ENCODE measurements around the gene PEX6. TPM values are rescaled to one million over a fixed set of nuclear protein-coding genes. Genes with fewer than 3 reads are reported as not detected.

PEX6 gene
- total and polyA plus RNA-seq, 2 of the 13 experiments (the other 11 are each of a cell fraction or from before 2014, with no cell fraction given), result 5.1 to 6.7 TPM

DNA sequence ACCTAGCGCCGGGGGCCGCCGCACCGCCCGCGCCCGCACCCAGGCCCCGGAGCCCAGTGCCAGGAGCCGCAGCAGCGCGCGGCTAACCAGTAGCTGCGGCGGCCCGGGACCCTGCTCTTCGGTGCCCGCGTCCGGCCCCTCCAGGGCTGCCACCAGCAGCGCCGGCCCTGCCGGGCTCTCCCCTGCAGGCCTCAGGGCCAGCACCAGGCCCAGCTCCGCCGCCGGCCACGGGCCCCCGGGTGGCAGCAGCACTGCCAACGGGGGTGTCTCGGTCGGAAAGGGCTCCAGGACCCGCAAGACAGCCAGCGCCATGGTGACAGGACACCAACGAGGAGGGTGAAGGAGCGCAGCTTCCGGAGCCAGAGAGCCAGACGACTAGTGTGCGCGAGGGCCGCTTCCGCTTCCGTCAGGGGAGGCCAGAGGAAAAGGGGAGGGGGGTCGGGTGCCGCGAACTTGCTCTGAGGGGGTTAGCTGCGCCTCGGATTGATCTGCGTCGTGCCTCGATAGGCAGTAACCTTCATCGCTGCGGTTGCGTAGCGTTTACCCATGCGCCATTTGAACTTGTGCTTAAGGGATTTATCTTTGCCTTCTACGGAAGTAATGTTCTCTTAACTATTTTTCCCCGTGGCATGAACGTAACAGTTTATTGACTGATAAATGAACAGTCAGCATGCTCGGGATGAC, at the start of gene PEX6 (continued):
- TF ChIP-seq, protein P1, sequence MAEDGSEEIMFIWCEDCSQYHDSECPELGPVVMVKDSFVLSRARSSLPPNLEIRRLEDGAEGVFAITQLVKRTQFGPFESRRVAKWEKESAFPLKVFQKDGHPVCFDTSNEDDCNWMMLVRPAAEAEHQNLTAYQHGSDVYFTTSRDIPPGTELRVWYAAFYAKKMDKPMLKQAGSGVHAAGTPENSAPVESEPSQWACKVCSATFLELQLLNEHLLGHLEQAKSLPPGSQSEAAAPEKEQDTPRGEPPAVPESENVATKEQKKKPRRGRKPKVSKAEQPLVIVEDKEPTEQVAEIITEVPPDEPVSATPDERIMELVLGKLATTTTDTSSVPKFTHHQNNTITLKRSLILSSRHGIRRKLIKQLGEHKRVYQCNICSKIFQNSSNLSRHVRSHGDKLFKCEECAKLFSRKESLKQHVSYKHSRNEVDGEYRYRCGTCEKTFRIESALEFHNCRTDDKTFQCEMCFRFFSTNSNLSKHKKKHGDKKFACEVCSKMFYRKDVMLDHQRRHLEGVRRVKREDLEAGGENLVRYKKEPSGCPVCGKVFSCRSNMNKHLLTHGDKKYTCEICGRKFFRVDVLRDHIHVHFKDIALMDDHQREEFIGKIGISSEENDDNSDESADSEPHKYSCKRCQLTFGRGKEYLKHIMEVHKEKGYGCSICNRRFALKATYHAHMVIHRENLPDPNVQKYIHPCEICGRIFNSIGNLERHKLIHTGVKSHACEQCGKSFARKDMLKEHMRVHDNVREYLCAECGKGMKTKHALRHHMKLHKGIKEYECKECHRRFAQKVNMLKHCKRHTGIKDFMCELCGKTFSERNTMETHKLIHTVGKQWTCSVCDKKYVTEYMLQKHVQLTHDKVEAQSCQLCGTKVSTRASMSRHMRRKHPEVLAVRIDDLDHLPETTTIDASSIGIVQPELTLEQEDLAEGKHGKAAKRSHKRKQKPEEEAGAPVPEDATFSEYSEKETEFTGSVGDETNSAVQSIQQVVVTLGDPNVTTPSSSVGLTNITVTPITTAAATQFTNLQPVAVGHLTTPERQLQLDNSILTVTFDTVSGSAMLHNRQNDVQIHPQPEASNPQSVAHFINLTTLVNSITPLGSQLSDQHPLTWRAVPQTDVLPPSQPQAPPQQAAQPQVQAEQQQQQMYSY (CRISPR knock-in tag; IDR thresholded peaks at IDR 0.05), result no peak; the same call in 1 of the 2 replicates
- TF ChIP-seq, protein P2, sequence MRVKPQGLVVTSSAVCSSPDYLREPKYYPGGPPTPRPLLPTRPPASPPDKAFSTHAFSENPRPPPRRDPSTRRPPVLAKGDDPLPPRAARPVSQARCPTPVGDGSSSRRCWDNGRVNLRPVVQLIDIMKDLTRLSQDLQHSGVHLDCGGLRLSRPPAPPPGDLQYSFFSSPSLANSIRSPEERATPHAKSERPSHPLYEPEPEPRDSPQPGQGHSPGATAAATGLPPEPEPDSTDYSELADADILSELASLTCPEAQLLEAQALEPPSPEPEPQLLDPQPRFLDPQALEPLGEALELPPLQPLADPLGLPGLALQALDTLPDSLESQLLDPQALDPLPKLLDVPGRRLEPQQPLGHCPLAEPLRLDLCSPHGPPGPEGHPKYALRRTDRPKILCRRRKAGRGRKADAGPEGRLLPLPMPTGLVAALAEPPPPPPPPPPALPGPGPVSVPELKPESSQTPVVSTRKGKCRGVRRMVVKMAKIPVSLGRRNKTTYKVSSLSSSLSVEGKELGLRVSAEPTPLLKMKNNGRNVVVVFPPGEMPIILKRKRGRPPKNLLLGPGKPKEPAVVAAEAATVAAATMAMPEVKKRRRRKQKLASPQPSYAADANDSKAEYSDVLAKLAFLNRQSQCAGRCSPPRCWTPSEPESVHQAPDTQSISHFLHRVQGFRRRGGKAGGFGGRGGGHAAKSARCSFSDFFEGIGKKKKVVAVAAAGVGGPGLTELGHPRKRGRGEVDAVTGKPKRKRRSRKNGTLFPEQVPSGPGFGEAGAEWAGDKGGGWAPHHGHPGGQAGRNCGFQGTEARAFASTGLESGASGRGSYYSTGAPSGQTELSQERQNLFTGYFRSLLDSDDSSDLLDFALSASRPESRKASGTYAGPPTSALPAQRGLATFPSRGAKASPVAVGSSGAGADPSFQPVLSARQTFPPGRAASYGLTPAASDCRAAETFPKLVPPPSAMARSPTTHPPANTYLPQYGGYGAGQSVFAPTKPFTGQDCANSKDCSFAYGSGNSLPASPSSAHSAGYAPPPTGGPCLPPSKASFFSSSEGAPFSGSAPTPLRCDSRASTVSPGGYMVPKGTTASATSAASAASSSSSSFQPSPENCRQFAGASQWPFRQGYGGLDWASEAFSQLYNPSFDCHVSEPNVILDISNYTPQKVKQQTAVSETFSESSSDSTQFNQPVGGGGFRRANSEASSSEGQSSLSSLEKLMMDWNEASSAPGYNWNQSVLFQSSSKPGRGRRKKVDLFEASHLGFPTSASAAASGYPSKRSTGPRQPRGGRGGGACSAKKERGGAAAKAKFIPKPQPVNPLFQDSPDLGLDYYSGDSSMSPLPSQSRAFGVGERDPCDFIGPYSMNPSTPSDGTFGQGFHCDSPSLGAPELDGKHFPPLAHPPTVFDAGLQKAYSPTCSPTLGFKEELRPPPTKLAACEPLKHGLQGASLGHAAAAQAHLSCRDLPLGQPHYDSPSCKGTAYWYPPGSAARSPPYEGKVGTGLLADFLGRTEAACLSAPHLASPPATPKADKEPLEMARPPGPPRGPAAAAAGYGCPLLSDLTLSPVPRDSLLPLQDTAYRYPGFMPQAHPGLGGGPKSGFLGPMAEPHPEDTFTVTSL (CRISPR knock-in tag; IDR thresholded peaks at IDR 0.05; ENCODE audit: borderline replicate concordance), result peak; percentile 50
- no peak for TF ChIP-seq GTF3A (CRISPR knock-in tag; conservative IDR thresholded peaks at IDR 0.05)
- peak; percentile 77 for TF ChIP-seq ZBTB38 (CRISPR knock-in tag; IDR thresholded peaks at IDR 0.05)
- no peak; the same call in 1 of the 2 replicates for TF ChIP-seq MEIS2 (CRISPR knock-in tag; IDR thresholded peaks at IDR 0.05)
- TF ChIP-seq RFX5 (IDR thresholded peaks at IDR 0.05; ENCODE audit: low read depth, low read length), result peak; percentile 9; the same call in 1 of the 2 replicates
- TF ChIP-seq, protein P3, sequence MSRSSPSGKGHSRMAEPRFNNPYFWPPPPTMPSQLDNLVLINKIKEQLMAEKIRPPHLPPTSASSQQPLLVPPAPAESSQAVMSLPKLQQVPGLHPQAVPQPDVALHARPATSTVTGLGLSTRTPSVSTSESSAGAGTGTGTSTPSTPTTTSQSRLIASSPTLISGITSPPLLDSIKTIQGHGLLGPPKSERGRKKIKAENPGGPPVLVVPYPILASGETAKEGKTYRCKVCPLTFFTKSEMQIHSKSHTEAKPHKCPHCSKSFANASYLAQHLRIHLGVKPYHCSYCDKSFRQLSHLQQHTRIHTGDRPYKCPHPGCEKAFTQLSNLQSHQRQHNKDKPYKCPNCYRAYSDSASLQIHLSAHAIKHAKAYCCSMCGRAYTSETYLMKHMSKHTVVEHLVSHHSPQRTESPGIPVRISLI (CRISPR knock-in tag; IDR thresholded peaks at IDR 0.05; ENCODE audit: borderline replicate concordance), result no peak
- TF ChIP-seq NFIC (IDR thresholded peaks at IDR 0.05; ENCODE audit: low read length), result no peak; the same call in 1 of the 2 replicates
- peak; percentile 53 for TF ChIP-seq RBM22 (optimal IDR thresholded peaks at IDR 0.05; ENCODE audit: low read length)
- TF ChIP-seq MBD4 (IDR thresholded peaks at IDR 0.05; ENCODE audit: borderline replicate concordance, low read length), result no peak
- no peak for TF ChIP-seq CHD2 (IDR thresholded peaks at IDR 0.05; ENCODE audit: low read depth, low read length)
- TF ChIP-seq MXD4 (CRISPR knock-in tag; IDR thresholded peaks at IDR 0.05), result peak; percentile 78
- no peak for TF ChIP-seq JUNB (CRISPR knock-in tag; IDR thresholded peaks at IDR 0.05; ENCODE audit: borderline replicate concordance)
- TF ChIP-seq GZF1 (CRISPR knock-in tag; IDR thresholded peaks at IDR 0.05), result no peak; the same call in 1 of the 2 replicates
- TF ChIP-seq FOSL2 (CRISPR knock-in tag; IDR thresholded peaks at IDR 0.05), result peak; percentile 48; the same call in 1 of the 2 replicates
- TF ChIP-seq, protein P4, sequence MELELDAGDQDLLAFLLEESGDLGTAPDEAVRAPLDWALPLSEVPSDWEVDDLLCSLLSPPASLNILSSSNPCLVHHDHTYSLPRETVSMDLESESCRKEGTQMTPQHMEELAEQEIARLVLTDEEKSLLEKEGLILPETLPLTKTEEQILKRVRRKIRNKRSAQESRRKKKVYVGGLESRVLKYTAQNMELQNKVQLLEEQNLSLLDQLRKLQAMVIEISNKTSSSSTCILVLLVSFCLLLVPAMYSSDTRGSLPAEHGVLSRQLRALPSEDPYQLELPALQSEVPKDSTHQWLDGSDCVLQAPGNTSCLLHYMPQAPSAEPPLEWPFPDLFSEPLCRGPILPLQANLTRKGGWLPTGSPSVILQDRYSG (CRISPR knock-in tag; IDR thresholded peaks at IDR 0.05), result no peak
- peak; percentile 73; the same call in 1 of the 2 replicates for TF ChIP-seq ZNF251 (CRISPR knock-in tag; IDR thresholded peaks at IDR 0.05)
- peak; percentile 68; the same call in 1 of the 2 replicates for TF ChIP-seq MYC (CRISPR knock-in tag; IDR thresholded peaks at IDR 0.05; ENCODE audit: borderline replicate concordance)
- no peak for TF ChIP-seq ZFP36L1 (CRISPR knock-in tag; IDR thresholded peaks at IDR 0.05)

Measured in HepG2 (cell line).